Liver (tissue), 3 donors: ENCODE measurements around the gene IDE.

ENCODE experiments used
- ATF3 ChIP-seq: IDR thresholded peaks from 2 replicates; pipeline ENCODE4 v1.6.1; 2016; ENCODE audit warnings: antibody characterized with exemption
- CTCF ChIP-seq: fragments of 150-350 bp; IDR thresholded peaks from 2 replicates; pipeline ENCODE4 v1.5.1; 2017; ENCODE audit warnings: improper control_type of control experiment, low read depth, low read length; ENCODE audit not compliant: missing input control
- GABPA ChIP-seq, 2 donors: IDR thresholded peaks in 1 of 2; conservative IDR thresholded peaks in 1 of 2; 2 replicates each; pipeline ENCODE4 v1.6.1; 2016; ENCODE audit warnings: antibody characterized with exemption in 2 of 2, mild to moderate bottlenecking in 1 of 2, moderate library complexity in 1 of 2
- JUND ChIP-seq, 2 donors: IDR thresholded peaks; 2 replicates each; pipeline ENCODE4 v1.6.1; 2016; ENCODE audit warnings: antibody characterized with exemption in 2 of 2
- MAX ChIP-seq: IDR thresholded peaks from 2 replicates; pipeline ENCODE4 v1.6.1; 2016; ENCODE audit warnings: antibody characterized with exemption
- RAD21 ChIP-seq, 2 donors: IDR thresholded peaks; 2 replicates each; pipeline ENCODE4 v1.6.1; 2016; ENCODE audit warnings: antibody characterized with exemption in 2 of 2, mild to moderate bottlenecking in 2 of 2
- REST ChIP-seq: IDR thresholded peaks from 2 replicates; pipeline ENCODE4 v1.6.1; 2016; ENCODE audit warnings: antibody characterized with exemption, mild to moderate bottlenecking
- SP1 ChIP-seq: IDR thresholded peaks from 2 replicates; pipeline ENCODE4 v1.6.1; 2018; ENCODE audit warnings: antibody characterized with exemption, mild to moderate bottlenecking
- TAF1 ChIP-seq: conservative IDR thresholded peaks from 2 replicates; pipeline ENCODE4 v1.6.1; 2016; ENCODE audit warnings: antibody characterized with exemption, mild to moderate bottlenecking
- YY1 ChIP-seq: IDR thresholded peaks from 2 replicates; pipeline ENCODE4 v1.6.1; 2016; ENCODE audit warnings: antibody characterized with exemption, mild to moderate bottlenecking
- donor health status: healthy.
- donor health status: healthy.

GRCh38 chr10:92404612-92405418 lies 169.1 kb downstream of the IDE start:
- no peak for TF ChIP-seq CTCF
- no peak for TF ChIP-seq RAD21 (IDR thresholded peaks at IDR 0.05)
- no peak for TF ChIP-seq SP1
- no peak for TF ChIP-seq TAF1
- no peak for TF ChIP-seq REST
- no peak for TF ChIP-seq YY1
- no peak for TF ChIP-seq JUND (IDR thresholded peaks at IDR 0.05)
- no peak for TF ChIP-seq MAX
- no peak for TF ChIP-seq ATF3
- no peak for TF ChIP-seq GABPA (IDR thresholded peaks at IDR 0.05 in 1 of 2, conservative IDR thresholded peaks at IDR 0.05 in 1 of 2)
